Adrenal gland (tissue), 5 donors: ENCODE data around the gene CDK8.

Experiments used
- CTCF ChIP-seq, 6 experiments: fragments of 450-650 bp in 4 of 6; fragments of 200-600 bp in 2 of 6; sonication (generic) in 1 of 6; IDR thresholded peaks; 1 replicate in 5 of 6; 2 replicates in 1 of 6; pipeline versions ENCODE4 v1.5.1 to v1.8.0; 2016 to 2021; ENCODE audit warnings: antibody characterized with exemption in 6 of 6, mild to moderate bottlenecking in 2 of 6, moderate library complexity in 1 of 6
- POLR2A ChIP-seq, 2 donors: fragments of 450-650 bp; IDR thresholded peaks; one replicate each; pipeline ENCODE4 v1.6.1; 2017; ENCODE audit warnings: antibody characterized with exemption in 2 of 2, mild to moderate bottlenecking in 2 of 2, moderate library complexity in 1 of 2
- donor health status: DM: no; HTN: no; CAD: no.

- TF ChIP-seq CTCF (IDR thresholded peaks at IDR 0.05) (no peak), POLR2A (IDR thresholded peaks at IDR 0.05) (no peak)
Measured at GRCh38 chr13:26344980-26345379, 91.1 kb downstream of the CDK8 start.
